Muscle of arm (tissue), 12 donors: ENCODE measurements around the gene NAPB. TPM values are rescaled to one million over a fixed set of nuclear protein-coding genes. Genes with fewer than 3 reads are reported as not detected.

Experiments used
- DNase-seq: peaks from one replicate; pipeline ENCODE4 v3.0.0-alpha.2; 2013
- polyA plus RNA-seq, 12 donors: library from polyadenylated mRNA; unstranded; fragments of 120-200 nt; gene quantifications; one replicate each; pipeline ENCODE4 v1.2.1, GENCODE V29; 2013; ENCODE audit not compliant: insufficient read length in 12 of 12

NAPB gene
- polyA plus RNA-seq, 12 donors = 5.2 to 12.8 (median 8.1) TPM; not detected in 1

- DNase-seq = no peak
Measured at GRCh38 chr20:23440004-23440403, 18.7 kb upstream of the NAPB start.

- DNase-seq = no peak
Measured at GRCh38 chr20:23438661-23439060, 17.4 kb upstream of the NAPB start.

- DNase-seq = no peak
Measured at GRCh38 chr20:23437126-23437899, 16.0 kb upstream of the NAPB start.

GRCh38 chr20:23436681-23437080 lies 15.4 kb upstream of the NAPB start:
- DNase-seq = no peak

GRCh38 chr20:23435626-23436539 lies 14.6 kb upstream of the NAPB start:
- no peak for DNase-seq

GRCh38 chr20:23434521-23435313 lies 13.4 kb upstream of the NAPB start:
- no peak for DNase-seq

- DNase-seq = no peak
Measured at GRCh38 chr20:23433628-23434027, 12.3 kb upstream of the NAPB start.

GRCh38 chr20:23425129-23425528 lies 3.8 kb upstream of the NAPB start:
- no peak for DNase-seq

- no peak for DNase-seq
Measured at GRCh38 chr20:23419995-23420901, 1.0 kb downstream of the NAPB start.

GRCh38 chr20:23419657-23419994 lies 1.7 kb downstream of the NAPB start:
- DNase-seq = no peak

GRCh38 chr20:23417861-23418260 lies 3.4 kb downstream of the NAPB start:
- no peak for DNase-seq

- DNase-seq = no peak
Measured at GRCh38 chr20:23415959-23416583, 5.2 kb downstream of the NAPB start.

GRCh38 chr20:23415555-23415954 lies 5.7 kb downstream of the NAPB start:
- no peak for DNase-seq

- no peak for DNase-seq
Measured at GRCh38 chr20:23414526-23415188, 6.6 kb downstream of the NAPB start.

GRCh38 chr20:23413862-23414422 lies 7.3 kb downstream of the NAPB start:
- no peak for DNase-seq

GRCh38 chr20:23412026-23412425 lies 9.3 kb downstream of the NAPB start:
- no peak for DNase-seq

- DNase-seq = peak; percentile 46
Measured at GRCh38 chr20:23410916-23411695, 10.2 kb downstream of the NAPB start.

- no peak for DNase-seq
Measured at GRCh38 chr20:23409800-23410199, 11.5 kb downstream of the NAPB start.

- no peak for DNase-seq
Measured at GRCh38 chr20:23408957-23409356, 12.3 kb downstream of the NAPB start.
